HG02588 (cell line): Measurements from ENCODE around the gene DSP.

Source experiments
- ATAC-seq: cut with Tn5 transposase; IDR thresholded peaks from one replicate; pipeline ENCODE4 v1.9.1; 2021; ENCODE audit warnings: mild to moderate bottlenecking, moderate library complexity; ENCODE audit not compliant: unreplicated experiment

The DSP gene

DNA sequence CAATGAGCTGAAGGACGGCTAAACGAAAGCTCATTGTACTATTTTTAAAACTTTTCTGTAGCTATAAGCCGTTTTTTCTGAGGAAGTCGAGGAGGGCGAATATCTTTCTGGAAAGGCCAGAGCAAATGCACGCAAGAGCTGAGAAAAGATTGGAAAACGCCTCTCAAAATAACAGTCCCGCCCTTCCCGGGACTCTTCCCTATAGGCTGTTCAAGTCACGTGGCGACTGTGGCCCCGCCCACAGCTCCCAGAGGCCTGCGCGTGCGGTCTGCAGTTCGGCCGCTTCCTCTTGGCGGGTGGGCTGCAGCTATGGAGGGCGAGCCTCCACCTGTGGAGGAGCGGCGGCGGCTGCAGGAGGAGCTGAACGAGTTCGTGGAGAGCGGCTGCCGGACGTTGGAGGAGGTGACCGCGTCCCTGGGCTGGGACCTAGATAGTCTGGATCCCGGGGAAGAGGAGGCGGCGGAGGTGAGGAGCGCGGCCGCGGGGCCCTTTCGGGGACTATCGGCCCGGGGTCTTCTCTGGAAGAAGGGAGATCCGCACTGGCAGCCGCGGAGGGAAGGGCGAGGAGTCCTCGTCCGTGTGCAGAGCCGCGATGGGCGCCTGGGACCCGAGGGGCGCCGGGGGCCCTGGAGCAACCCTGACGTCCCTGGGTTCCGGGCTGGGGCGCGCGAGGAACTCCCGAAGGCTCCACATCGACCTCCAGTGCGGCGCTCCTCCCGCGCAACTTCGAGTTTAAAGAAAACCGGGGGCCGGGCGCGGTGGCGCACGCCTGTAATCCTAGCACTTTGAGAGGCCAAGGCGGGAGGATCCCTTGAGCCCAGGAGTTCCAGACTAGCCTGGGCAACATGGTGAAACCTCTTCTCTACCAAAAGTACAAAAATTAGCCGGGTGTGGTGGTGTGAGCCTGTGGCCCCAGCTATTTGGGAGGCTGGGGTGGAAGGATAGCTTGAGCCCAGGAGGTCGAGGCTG is 48.8 kb downstream of the DSP start, which contains the start of gene SNRNP48:
Gene SNRNP48 (plus strand): TSS at position 250 of the 969 bp plus-strand sequence. CDS start 60 bp downstream, at position 310.
- ATAC-seq = peak; percentile 99

DNA sequence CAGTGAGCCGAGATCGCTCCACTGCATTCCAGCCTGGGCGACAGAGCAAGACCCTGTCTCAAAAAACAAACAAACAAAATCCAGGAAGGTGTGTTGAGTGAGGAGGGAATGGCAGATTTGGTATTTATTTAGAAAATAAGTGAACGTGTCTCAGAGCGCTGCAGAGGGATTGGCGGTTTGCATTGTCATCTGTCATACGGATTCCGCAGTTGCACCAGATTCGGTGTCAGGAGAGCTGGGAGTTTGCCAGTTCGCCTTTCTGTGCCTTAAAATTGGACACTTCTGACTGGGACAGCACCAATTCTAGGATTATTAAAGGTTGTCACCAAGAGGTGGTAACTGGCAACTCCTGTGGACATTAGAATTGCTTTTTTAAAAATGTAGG is 49.4 kb downstream of the DSP start:
- no peak for ATAC-seq

DNA sequence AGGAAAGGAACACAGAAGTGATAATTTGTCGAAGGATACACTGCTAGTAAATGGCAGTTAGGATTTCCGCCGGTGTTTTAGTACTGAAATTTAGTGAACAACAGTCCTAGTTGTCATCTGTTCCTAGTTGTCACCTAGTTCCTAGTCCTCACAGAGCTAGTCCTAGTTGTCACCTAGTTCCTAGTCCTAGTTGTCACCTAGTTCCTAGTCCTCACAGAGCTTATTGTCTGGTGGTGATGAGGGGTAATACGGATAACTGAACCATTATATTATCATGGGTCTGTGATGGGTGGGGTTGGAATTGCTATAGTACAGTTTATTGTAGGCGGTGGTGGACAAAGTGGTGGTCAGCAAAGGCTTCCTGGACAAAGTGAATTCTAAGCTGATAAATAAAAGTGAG is 50.3 kb downstream of the DSP start:
- ATAC-seq = no peak

DNA sequence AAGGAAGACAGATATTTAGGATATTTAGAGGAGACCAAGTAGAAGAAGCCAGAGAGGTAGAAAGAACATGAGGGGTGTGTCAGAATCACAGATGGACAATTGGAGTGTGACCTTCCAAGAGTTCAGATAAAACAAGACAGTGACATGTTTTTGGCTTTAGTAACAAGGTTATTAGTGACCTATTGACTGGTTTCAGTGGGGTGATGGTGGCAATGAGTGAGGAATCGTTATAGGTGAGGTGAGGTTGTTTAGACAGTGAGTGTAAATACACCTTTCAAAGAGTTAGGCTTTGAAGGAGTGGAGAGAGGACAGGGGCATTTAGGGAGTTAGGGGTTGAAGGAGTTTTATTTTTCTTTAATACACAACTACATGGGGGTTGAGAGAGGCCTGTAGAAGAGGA is 51.8 kb downstream of the DSP start:
- ATAC-seq = no peak

DNA sequence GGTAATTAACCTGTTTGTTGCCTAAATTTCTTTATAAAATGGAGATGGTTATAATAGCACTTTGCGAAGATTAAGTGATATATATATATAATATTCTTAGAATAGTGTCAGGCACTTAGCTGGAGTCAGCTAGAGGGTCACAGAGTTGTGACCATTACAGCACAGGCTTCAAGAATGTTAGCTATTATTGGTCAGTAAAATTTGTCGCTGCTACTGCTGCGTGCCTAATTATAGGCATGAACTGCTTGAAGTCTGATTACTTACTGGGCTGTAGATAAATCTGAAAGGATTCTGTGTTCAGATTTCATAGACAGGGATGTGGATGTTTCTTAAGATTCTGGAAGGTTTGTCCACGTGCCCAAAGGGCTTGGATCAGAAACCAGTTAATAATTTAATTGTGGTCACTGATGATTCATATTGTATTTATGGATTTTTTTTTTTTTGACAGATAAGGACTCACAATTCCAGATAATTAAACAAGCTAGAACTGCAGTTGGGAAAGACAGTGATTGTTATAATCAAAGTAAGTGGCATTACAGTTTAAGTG is 53.2 kb downstream of the DSP start:
- ATAC-seq = no peak

DNA sequence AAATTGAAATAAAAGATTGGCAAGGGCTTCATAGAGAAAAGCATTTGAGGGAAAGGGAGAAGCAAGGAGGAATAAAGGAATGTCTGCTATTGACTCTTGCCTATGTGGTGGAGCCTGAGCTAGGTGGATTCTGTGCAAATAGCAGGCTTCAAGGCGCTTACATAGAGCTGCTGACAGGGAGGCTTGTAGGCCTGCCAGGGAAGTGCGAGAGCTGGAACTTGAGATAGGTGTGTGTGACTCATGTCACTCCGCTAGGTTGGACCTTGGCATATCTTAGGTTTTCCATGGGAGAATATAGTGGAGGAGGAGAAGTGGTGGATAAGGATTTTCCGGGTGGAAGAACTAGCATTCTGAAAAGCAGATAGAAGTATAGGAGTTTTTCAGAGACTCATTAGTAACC is 62.5 kb downstream of the DSP start:
- no peak for ATAC-seq

DNA sequence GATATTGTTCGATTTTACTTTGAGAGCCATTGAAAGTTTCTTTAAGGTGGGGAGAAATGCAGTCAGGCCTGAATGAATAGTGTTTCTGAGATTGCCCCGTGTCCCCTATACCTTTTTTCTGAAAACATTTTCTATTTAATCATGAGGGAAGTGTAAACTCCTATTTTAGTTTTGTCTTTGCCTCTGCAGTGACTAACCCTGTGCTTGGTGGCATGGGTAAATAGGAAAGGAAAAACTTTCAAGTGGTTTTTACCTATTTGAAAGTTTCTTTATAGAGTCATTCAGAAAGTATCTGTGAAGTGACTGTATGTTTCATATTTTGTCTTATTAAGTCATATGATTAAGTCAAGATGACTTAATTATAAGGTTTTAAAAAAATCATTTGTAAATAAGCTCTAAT is 63.0 kb downstream of the DSP start:
- no peak for ATAC-seq

DNA sequence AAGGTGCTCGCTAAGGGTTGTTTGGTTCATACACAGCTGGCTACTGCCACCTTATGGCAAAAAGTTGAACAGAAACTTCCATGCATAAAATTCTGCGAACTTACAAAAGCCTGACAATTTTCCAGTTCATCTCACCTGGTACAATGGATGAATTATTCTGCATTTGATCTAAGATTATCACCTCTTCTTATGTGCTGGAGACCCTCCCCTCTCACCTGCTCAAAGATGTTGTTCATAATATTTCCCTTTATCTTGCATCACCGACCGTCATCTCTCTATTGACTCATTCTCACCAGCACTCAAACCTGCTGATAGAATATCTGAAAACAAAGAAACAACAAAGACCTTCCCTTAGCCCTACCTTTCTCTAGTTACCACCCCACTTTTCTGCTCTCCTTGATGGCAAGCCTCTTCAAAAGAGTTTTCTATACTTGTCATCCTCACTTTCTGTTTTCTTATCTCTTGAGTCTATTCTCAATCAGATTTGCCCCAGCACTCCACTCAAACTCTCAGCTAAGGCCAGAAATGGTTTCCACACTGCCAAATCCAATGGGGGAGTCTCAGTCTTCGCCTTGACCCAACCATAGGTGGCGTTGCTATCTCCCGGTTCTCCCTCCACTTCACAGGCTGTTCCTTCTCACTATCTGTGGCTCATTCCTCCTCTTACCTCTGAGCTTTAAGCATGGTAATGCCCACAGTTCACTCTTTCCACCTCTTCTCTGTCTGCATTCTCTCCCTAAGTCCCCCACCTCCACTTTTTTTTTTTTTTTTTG is 74.3 kb downstream of the DSP start:
- no peak for ATAC-seq

DNA sequence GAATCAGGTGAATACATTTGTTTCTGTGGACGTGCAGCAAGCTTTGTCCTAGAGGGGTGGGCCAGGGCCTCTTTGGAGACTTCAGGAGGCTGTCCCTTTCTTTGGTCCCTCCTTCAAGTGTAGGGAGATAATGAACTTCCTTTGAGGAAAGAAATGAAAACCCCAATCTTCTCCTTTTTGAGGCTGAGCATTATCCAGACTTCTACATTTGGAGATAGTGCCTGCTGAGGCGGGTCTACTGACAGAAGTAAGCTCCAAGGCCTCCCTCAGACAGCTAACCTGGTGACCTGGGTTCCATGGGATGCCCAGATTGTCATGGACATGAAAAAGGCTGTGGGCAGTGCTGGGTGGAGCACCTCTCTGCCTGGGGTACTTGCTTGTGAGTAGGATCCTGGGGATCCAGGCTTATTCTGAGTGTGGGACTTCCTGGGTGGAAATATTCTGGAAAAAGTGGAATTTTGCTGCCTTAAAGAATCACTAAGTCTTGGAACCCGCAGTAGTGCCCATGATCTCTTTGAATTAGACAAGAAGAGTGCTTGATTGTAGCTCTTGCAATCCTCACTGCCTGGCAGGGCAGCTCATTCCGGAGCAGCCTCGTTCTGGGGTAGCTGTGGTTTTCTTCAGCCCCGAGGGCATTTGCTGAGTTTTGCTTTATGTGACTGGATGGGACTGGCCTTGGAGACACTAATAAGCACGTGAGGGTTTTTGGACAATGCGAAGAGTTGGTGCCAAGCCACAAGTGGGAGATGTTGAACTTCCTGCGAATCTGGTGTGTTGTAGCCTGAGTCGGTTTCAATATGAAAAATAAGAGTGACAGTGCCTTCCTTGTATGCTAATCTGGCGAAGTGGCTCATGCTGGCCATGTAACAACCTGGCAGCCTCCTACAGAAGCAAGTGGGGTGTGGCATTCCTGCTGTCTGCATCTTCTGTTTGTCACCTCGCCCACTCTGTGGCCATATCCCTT is 76.6 kb downstream of the DSP start:
- ATAC-seq = peak; percentile 53

DNA sequence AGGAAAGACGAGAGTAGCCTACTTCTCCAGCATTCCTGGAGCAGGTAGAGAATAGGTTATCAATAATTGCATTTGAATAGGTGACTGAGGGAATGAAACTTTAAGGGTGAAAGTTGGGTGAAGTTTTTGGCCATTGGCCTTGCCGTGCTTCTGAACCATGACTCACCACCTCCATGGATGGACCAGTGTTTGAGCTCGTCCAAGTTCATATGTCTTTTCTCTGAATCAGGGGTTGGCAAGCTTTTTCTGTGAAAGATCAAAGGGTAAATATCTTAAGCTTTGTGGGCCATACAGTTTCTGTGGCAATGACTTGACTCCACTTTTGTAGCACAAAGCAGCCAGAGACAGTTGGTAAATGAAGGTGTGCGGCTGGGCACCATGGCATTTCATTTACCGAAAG is 80.3 kb downstream of the DSP start:
- ATAC-seq = no peak

DNA sequence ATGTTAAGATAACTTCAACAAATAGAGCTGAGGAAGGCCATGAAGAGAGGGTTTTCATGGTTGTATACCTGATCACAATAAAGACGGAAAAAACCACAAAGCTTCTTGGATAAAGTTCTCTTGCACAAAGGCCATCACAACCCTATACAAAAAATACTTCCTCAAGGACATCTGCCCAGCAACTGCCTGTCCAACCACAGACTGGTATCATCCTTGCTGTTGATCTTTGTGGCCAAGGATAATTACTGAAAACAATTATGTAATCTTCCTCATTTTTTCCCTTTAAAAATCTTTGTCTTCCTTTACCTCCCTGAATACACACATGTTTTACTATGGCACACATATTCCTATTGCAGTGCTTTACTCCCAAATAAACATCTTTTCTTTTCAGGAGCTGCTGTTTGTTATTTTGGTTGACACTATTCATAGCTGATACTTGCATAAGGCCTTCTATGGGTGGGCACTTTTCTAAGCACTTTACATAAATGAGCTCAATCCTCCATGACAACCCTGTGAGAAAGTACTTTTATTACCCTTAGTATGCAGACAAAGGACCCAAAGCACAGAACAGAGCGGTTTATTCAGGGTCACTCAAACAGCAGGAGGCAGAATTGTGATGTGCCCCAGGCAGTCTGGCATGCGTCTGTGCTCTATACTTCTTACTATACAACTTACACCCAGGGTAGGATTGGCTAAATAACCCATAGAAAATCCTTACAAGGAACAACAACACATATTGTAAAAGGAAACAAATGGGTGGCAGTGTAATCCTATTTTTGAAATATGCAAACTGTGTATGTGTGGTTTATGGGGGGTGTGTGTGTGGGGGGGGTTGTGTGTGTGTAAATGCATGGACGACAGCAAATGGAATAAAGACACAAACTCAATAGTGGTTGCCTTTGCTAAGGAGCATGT is 83.6 kb downstream of the DSP start:
- ATAC-seq = no peak

DNA sequence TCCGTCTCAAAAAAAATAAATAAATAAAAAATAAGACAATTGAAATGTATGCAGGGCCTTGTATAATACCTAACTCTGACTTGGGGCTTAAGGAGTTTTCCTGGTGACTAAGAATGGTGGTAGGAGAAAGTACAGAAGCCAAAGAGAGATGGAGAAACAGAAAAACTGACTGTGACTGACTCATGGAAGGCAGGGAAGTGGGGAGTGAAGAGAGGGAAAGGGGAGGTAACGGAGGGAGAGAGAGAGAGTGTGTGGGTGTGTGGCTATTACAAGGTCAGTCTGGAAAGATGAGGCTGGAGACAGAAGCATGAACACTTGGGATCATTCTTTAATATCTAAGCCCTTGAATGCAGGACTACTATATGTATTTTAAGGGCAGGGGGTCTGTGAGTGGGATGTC is 87.0 kb downstream of the DSP start:
- no peak for ATAC-seq

DNA sequence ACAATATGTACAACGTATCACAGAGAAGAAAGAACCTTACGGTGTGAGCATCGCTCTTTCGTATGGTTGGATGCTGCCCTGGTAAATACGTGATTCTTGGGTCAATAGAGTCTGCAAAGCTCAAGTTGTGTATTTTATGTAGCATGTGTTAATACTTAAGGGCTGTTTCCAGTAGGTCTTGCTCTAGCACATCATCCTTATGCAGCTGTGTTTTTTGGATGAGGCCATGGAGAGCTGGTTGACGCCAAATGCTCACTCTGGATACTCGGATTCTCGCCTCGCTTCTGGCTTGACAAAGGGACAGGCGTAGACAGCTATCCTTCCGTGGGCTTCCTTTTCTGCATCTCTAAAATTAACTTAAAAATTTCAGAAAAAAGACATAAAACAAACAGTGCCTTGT is 87.4 kb downstream of the DSP start:
- ATAC-seq = no peak

DNA sequence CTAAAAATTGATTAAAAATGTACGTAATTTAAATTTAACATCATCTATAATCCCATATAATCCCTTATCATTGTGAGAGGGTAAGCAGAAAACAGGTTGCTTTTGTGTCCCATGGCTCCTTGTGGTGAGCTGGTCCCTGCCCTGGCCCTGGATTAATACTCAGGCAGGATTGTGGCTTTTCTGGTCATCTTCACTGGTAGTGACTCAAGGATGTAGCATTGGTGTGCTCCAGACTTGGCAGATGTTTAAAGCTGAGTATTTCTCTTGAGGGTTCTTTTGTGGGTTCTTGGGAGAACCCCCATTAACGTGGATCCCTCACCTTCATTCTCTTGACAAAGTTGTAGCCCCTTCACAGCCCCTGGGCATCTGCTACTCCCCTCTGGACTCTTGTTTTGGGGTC is 87.8 kb downstream of the DSP start:
- ATAC-seq = no peak

DNA sequence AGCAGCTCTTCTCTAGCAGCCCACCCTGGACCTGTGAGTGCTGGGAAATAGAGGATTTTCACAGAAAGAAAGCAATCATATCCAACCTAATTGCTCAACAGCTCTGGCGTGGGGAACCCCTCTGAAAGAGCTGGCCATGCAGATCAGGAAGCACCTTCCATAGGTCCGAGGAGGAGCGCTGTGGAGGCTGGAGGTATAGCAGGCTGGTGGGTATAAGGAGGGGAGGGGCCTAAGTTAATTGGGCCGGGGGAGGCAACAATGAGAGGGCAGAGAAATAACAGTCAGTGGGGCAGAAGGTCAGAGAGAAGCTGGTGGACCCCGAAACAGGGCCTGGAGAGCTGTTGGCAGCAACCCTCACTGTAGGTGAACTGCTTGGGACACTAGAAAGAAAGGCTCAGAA is 89.3 kb downstream of the DSP start:
- ATAC-seq = no peak

DNA sequence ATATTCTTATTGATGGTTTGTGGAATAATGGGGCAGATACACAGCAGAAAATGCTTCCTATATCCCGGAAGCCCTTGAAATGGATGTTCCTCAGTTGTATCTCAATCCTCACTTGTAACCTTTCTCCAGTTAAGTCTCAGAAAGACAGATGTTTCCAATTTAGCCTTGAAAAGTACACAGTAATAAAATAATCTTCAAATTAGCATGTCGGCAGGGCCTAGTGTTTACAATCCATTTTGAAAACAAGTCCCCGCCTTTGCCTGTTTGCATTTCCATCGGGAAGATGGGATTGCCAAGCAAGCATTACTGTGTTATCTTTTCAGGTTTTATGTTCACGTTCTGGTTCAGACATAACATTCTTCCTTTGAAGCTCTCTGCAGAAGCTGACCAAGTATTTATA is 90.0 kb downstream of the DSP start:
- ATAC-seq = no peak

DNA sequence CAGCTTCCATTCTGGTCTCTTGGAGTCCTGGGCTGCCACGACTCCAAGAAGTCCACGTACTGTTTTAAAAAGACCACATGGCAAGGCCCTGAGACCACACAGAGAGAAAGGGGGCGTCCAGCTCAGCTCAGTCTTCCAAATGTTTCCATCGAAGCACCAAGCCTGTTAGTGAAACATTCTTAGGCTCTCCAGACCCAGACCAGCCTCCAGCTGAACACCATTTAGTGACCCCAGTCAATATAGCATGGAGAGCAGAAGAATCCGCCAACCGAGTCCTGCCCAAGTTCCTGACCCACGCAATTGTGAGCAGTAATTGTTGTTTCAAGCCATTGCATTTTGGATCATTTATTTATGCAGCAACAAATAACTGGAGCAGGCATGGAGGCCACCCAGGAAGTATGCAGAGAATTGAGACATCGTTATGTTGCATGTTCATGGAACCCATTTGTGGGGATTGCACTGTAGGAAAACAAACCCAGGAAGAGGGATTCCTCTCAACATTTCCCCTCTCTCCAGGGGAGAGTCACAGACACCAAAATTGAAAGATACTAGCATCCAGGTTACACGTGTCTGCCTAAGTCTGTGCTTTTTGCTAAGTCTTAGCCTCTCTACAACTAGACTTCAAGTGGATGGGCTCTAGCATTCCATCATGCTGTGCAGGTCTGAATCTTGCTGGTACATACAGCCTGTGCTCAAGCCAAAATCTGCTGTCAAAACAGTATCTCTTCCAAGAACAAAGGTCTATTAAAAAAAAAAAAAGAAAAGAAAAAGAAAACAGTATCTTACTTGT is 91.2 kb downstream of the DSP start:
- no peak for ATAC-seq

DNA sequence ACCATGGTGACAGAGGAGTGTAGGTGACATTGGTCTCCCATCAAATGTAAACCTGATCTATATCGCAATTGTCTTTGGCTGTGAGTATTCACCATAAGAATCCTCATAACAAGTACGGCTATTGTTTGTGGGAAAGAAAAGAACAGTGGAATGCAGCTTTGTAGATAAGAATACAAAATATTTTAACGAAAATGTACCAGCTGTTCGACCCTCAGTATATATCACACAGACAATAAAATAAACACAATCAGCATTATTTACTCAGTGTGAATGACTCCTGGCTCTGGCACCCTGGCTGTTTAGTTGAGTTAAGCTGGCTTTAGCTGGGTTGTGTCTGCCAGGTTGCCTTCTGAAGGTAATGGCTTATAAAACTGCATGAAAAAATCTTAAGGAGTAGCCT is 91.9 kb downstream of the DSP start:
- ATAC-seq = no peak

DNA sequence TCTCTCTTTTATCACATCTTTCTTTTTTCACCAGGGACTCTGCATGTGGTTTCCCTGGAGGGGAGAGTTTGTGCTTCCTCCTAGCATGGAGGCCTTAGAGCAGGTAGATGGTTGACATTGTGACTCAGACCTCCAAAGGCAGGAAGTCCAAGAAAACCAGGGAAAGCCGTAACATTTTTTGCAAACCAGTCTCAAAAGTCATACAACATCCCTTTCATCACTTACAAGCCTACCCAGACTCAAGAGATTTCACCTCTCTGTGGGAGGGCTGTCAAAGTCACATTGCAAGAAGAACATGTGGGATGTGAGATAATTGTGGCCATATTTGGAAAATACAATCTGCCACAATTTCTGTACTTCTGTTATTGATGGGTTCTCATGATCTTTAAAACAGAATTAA is 94.7 kb downstream of the DSP start:
- no peak for ATAC-seq
